Breast epithelium (tissue), 4 donors: ENCODE results near the gene C1orf159. TPM values are rescaled to one million over a fixed set of nuclear protein-coding genes. Genes with fewer than 3 reads are reported as not detected.

Source experiments
- DNase-seq, 2 donors: peaks; one replicate each; pipeline ENCODE4 v3.0.0-alpha.2; 2019; ENCODE audit warnings: low spot score in 2 of 2
- H3K27ac ChIP-seq, 2 donors: fragments of 200-600 bp; sonication (generic) in 1 of 2; one replicate each; pipeline ENCODE4 v1.5.1; 2016 to 2019; ENCODE audit warnings: mild to moderate bottlenecking in 1 of 2
- H3K27me3 ChIP-seq, 2 donors: fragments of 200-600 bp; sonication (generic) in 1 of 2; one replicate each; pipeline versions ENCODE4 v1.5.1 to v1.6.0; 2017 to 2019; ENCODE audit warnings: control low read depth in 1 of 2, mild to moderate bottlenecking in 1 of 2
- H3K36me3 ChIP-seq: fragments of 200-600 bp; one replicate; pipeline ENCODE4 v1.5.1; 2019
- H3K4me1 ChIP-seq, 2 donors: fragments of 200-600 bp; sonication (generic); one replicate each; pipeline ENCODE4 v1.5.1; 2016 to 2019; ENCODE audit warnings: control low read depth in 1 of 2
- H3K4me3 ChIP-seq, 3 donors: fragments of 200-600 bp; sonication (generic); 1 replicate in 2 of 3; 2 replicates in 1 of 3; pipeline ENCODE4 v1.5.1; 2016 to 2019; ENCODE audit warnings: mild to moderate bottlenecking in 3 of 3, moderate library complexity in 2 of 3
- H3K9me3 ChIP-seq, 2 donors: fragments of 200-600 bp; sonication (generic) in 1 of 2; one replicate each; pipeline ENCODE4 v1.5.1; 2016 to 2019; ENCODE audit warnings: control low read depth in 1 of 2
- CTCF ChIP-seq, 3 donors: fragments of 450-650 bp; IDR thresholded peaks; one replicate each; pipeline ENCODE4 v1.5.1; 2016 to 2017; ENCODE audit warnings: antibody characterized with exemption in 3 of 3, mild to moderate bottlenecking in 3 of 3, moderate library complexity in 3 of 3
- POLR2A ChIP-seq: fragments of 450-650 bp; IDR thresholded peaks from one replicate; pipeline ENCODE4 v1.6.1; 2016; ENCODE audit warnings: antibody characterized with exemption, mild to moderate bottlenecking, moderate library complexity
- POLR2AphosphoS5 ChIP-seq, 3 donors: sonication (generic); formaldehyde crosslinking; IDR thresholded peaks; one replicate each; pipeline ENCODE4 v1.6.1; 2017; ENCODE audit warnings: antibody characterized with exemption in 3 of 3
- intact Hi-C: fragments of 100-400 bp; cut with DNase I; formaldehyde crosslinking; loops from one replicate; pipeline ENCODE4 v1.15.1; 2023; ENCODE audit warnings: low total_unique reads
- total RNA-seq, 3 donors: library from RNA; depleted of rRNA; stranded (reverse); fragments of >200 nt; gene quantifications; one replicate each; pipeline ENCODE4 v1.1.0, GENCODE V29; 2016

The C1orf159 gene
- total RNA-seq, 3 donors from 2014 or later, result 6.9 to 24.0 (median 12.5) TPM

GRCh38 chr1:1132042-1132950, 16.4 kb upstream of the C1orf159 start:
- Histone ChIP-seq H3K4me1 (peaks cover 0 to 8% of the 10 kb centered on the region in 2 donors), H3K36me3 (no peaks in the 10 kb centered on the region), H3K4me3 (peak overlapping the region in 1 of 3 donors; percentile 39), H3K9me3 (no peaks in the 10 kb centered on the region), H3K27ac (peak overlapping the region; percentile 79 to 90), H3K27me3 (peaks cover 0 to 6% of the 10 kb centered on the region in 2 donors)
- no peak for TF ChIP-seq POLR2AphosphoS5 (IDR thresholded peaks at IDR 0.05)
- TF ChIP-seq POLR2A, result no peak
- TF ChIP-seq CTCF (IDR thresholded peaks at IDR 0.05), result no peak
- intact Hi-C loops, result no loop called here
- DNase-seq, result peak; percentile 62 to 85

- Histone ChIP-seq H3K27ac (peak overlapping the region; percentile 66 to 87), H3K27me3 (no peaks in the 10 kb centered on the region), H3K9me3 (no peaks in the 10 kb centered on the region), H3K36me3 (no peaks in the 10 kb centered on the region), H3K4me3 (no peak overlapping the region), H3K4me1 (peaks cover 0 to 5% of the 10 kb centered on the region in 2 donors)
- intact Hi-C loops, result no loop called here
- no peak for DNase-seq
- TF ChIP-seq POLR2AphosphoS5 (IDR thresholded peaks at IDR 0.05) (no peak), POLR2A (no peak), CTCF (IDR thresholded peaks at IDR 0.05) (no peak)
Observed at GRCh38 chr1:1130206-1131120, 14.6 kb upstream of the C1orf159 start.

- H3K27ac ChIP-seq, result peak overlapping the region in 1 of 2 donors; percentile 12
- DNase-seq, result no peak
- intact Hi-C loops, result loop anchor here (10.0 kb wide), 1 partner anchor 105 kb away; the partner anchor contains the start of genes B3GALT6 and SDF4
- H3K36me3 ChIP-seq, result no peaks in the 10 kb centered on the region
- H3K4me3 ChIP-seq, result no peak overlapping the region
- H3K9me3 ChIP-seq, result no peaks in the 10 kb centered on the region
- peaks cover 0 to 5% of the 10 kb centered on the region in 2 donors for H3K4me1 ChIP-seq
- no peaks in the 10 kb centered on the region for H3K27me3 ChIP-seq
- TF ChIP-seq POLR2AphosphoS5 (IDR thresholded peaks at IDR 0.05), result no peak
- no peak for TF ChIP-seq CTCF (IDR thresholded peaks at IDR 0.05)
- TF ChIP-seq POLR2A, result no peak
Observed at GRCh38 chr1:1129381-1129821, 13.5 kb upstream of the C1orf159 start.

GRCh38 chr1:1128454-1129139, 12.7 kb upstream of the C1orf159 start:
- Histone ChIP-seq H3K27me3 (no peaks in the 10 kb centered on the region), H3K27ac (peak overlapping the region in 1 of 2 donors; percentile 3), H3K36me3 (no peaks in the 10 kb centered on the region), H3K9me3 (no peaks in the 10 kb centered on the region), H3K4me3 (no peak overlapping the region), H3K4me1 (peaks cover 0 to 5% of the 10 kb centered on the region in 2 donors)
- DNase-seq, result no peak
- TF ChIP-seq POLR2A (no peak), CTCF (IDR thresholded peaks at IDR 0.05) (no peak), POLR2AphosphoS5 (IDR thresholded peaks at IDR 0.05) (no peak)
- intact Hi-C loops, result loop anchor here (10.0 kb wide), 1 partner anchor 106 kb away; the partner anchor contains the start of genes B3GALT6 and SDF4
